AG08395 (cell line): ENCODE measurements around the gene GPR3.

Experiments used
- DNase-seq: peaks from one replicate; pipeline ENCODE4 v3.0.0; 2012; ENCODE audit warnings: mixed read lengths, low spot score

Gene GPR3

DNA sequence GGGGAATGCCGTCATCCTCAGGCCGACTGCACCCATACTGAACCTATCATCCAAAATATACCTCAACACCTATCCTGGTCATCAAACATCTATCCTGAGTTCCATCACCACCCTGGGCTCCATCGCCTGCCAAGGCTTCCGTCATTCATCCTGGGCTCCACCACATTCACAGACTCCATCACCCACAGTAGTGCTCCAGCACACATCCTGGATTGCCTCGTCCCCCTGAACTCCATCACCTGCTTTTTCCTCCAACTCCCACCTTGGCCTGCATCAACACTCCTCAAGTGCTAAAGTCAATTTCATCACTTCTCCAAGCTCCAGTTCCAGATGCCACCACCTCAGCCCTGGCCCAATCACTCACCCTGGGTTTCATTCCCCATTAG is 33.5 kb upstream of the GPR3 start:
- DNase-seq = no peak

DNA sequence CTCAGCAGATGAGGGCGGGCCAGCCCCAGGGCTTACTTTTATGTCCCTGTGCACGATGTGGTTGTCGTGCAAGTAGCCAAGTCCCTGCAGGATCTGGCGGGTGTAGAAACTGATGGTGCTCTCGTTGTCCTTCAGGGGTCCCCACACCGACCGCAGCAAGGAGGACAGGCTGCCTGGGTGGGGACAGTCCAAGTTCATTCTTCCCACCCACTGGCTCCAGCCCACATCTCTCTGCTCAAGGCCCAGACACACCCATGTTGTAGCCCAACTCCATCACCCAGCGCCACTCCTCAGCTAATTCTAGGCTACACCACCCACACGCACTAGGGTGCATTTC is 32.6 kb upstream of the GPR3 start:
- DNase-seq = no peak

DNA sequence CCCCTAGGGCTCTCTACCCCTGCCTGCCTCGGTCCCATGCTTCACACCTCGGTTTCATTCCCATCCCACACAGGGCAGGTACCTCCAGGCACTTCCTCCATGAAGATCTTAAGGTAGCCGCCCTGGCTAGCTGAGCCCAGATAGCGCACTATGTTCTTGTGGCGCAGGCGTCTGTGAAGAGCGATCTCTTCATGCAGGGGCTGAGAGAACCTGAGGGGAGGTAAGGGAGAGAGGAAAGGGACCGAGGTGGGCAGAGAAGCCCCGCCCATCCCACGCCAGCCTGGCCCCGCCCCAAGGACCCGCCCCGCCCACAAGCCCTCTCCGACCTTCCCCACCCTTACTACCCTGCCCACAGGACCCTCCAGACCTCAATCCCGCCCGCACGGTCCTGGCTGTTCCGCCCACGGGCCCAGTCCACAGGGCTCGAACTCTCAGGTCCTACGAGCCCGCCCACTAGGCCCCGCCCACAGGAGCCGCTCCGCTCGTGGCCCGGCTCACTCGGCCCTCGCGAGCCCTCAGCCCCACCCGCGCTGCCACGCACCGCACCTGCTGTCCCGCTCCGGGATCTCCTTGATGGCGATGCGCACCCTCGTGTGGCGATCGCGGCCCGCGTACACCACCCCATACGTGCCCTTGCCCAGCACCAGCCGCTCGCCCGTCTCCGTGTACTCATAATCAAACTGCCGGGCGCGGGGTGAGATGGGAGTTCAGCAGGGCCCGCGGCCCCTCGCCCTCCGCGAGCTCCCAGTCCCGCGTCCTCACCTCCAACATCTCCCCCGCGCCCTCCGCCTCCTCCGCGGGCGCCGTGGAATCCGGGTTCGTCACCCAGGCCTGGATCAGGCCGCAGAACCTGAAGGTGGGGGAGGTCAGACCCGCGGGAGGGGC is 32.0 kb upstream of the GPR3 start:
- no peak for DNase-seq

DNA sequence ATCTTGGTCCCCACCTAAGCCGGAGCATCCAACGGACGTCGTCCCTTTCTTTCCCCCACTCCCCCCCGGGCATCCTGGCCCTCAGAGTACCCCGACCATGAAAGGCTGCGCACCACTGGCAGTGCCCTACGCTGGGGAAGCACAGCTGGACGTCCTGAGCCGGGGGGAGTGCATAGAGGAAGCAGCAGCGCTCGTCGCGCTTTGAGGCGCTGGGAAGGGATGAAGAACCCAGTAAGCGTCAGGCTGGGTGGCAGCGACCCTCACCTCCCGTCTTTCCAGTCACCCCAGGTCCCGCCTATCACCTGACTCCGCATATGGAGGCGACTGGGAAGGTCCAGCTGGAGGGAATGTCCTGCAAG is 31.4 kb upstream of the GPR3 start:
- DNase-seq = no peak

DNA sequence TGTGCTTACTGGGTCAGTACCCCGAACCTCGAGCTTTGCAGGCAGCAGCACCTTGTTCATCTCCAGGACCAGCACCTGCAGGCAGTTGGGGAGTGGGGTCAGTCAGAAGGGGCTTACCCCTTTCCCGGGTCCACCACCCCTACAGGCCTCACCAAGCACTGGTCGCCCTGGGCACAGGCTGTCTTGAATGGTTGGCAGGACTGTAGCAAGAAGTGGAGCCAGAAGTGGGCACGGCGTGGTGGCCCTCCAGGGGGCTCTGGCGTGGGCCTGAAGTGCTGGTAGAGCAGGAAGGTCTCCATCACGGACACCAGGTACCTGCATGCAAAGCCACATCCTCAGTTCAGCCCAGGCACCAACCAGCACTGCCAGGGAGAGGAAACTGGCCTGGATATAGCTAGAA is 30.9 kb upstream of the GPR3 start:
- DNase-seq = no peak

DNA sequence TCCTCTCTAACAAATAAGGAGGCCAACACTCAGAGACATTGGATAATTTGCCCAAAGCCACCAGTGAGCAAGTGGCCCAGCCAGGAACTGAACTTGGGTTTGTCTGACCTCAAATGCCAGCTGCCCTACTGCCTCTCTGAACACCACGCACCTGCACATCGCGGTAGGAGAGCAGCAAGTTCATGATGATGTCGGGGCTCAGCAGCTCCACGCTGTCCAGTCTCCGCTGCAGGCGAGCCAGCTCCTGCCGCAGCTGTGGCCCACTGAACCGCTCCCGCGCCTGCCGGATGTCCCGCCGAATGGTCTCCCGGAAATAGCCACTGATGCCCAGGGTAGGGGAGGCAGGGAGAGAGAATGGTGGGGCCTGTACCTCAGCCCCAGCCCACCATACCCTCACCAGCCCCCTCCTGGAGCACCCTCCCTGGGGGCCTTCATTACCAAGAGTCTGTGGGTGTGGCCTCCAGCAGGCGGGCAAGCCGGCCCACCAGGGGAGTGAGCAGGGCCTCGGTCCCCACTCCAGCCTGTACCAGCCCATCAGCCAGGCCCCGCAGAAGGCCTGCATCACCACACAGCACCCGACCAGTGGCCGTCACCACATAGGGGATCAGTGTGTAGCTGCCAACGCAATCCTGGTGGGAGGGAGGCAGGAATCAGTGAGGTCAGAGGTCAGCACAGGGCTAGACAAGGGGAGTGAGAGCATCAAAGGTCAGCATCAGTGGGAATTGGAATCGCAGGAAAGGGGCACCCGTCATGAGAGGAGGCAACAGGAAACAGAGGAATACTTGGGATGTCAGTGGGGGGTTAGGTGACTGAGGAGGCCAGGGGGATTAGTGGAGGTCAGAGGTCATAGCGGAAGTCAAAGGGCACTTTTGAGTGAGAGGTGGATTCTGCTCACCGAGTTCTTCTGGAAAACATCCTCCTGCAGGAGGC is 28.4 kb upstream of the GPR3 start:
- DNase-seq = no peak

DNA sequence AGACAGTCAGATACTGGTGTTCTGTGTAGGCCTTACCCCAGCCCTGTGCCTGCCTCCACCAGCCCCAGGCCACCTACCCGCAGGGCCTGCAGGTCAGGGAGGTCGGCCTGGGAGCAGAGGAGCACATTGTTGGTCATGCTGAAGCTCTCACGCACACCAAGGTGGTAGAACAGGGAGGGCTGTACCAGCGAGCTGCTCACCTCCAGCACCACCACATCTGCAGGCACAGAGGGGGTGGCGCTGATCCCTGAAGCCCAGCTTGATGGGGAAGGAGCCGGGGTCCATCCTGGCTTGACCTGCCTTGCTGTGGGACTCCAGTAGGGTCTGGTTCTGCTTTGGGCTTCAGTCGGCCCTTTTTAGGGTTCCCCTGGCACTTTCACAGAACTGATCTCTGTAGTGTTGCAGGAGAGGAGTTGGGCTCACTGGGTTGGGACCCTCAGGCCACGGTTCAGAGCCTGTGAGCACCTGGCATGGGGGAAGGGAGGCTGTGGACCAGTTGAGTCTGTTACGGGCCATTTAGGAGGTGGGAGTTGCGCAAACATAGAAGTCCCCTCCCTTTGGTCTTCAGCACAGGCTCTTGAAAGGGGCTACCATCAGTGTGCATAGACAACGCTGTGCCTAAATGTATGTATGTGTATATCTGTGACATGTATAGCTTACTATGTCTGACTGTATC is 27.6 kb upstream of the GPR3 start:
- no peak for DNase-seq

DNA sequence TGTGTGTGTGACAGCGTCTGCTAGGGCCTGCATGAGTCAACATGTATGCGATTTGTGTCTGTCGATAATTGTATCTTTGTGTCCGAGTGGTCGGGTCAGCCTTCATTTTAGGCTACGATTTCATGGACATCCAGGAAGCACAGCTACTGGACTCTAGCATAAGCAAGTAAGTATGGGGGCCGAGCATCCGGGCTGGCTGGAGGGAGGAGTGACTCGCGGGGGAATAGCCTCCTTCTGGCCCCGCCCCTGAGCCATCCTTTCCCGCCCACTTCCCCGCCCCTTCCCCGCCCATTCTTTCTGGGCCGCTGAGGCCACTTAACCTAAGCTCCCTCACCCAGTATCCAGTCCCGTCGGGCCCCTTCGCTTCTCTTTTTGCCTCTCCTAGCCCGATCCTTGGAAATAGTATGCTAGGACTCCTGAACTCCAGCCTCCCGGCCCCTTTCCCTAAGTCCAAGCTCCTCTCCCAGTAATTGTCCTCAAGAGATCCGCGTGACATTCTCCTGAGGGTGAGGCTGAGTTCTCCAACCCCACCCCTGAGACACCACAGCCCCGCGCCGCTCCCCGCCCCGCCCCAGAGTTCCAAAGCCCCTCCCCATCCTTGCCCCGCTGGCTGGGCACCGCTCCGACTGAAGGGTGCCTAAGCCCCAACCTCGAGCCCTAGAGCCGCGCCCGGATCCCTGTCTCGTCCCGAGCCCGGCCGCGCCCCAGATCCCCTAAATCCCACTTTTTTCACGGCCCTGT is 26.9 kb upstream of the GPR3 start:
- peak; percentile 97 for DNase-seq

DNA sequence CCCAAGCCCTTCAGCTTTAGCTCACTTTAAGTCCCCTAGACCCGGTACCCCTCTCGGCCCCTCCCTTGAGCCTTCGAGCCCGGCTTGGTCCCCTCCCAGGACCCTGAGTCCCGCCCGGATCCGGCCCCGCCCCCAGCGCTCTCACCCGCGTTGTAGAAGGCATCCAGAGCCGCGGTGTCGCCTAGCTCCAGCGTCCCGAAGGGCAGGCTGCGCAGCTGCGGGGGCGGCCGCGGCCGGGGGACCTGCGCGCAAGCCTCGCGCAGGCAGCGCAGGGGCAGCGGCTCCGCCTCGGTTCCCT is 26.4 kb upstream of the GPR3 start:
- DNase-seq = peak; percentile 71

DNA sequence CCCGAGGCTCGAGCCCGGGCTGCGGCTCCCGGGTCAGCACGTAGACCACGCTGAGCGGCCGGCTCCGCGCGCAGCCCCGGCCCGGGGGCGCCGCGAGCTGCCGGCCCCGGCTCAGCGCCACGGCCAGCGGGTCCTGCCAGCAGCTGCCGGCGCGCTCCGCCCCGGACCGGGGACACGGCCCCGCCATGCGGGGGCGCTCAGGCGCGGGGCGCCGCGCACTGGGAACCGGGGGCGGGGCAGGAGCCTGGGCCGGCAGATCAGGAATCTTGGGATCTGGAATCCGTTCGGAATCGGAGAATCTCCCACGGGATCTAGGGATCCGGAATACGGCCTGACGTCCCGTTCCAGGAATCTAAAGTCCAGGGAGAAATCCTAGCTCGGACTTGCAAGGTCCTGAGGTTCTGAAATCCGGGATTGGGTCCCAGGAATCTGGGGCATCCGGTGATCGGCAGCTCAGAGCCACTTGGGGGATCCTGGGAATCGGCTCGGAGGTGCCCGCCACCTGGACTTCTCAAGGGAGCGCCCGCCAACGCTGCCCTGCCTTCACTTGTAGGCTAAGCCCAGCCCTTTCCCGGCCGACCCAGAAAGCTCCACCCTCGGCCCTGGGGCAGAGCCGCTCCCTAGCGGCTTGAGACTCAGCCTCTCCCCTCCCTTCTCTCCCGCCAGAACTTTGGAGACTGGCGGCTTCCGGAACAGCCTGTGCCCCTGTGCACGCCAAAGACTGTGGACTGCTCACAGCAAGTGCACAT is 25.8 kb upstream of the GPR3 start, which contains the start of gene MAP3K6:
TSS of gene MAP3K6 (minus strand) at position 551 of the 749 bp plus-strand sequence. CDS start at position 187, 364 bp downstream.
- DNase-seq = peak; percentile 86

DNA sequence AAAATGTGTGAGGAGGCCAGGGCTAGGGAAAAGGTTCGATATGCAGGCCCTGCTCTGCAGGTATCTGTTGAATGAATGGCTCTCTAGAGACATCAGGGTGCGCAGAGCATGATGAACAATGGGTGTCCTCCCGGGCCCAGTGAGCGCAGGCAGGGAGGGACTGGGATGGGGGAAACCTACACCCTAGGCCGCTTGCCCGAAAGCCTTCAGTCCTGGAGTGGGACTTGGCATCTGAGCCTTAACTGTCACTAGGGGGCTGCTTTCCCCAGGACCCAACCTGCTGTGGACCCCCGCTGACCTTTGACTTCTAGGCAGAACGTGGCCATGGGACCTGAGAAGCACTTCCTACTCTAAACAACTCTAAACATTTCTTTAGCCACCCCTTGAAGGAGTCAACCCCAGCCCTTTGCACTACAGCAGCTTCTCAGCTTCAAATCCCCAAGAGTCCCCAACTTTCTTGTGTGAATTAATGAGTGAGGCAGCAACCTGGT is 25.2 kb upstream of the GPR3 start:
- no peak for DNase-seq

DNA sequence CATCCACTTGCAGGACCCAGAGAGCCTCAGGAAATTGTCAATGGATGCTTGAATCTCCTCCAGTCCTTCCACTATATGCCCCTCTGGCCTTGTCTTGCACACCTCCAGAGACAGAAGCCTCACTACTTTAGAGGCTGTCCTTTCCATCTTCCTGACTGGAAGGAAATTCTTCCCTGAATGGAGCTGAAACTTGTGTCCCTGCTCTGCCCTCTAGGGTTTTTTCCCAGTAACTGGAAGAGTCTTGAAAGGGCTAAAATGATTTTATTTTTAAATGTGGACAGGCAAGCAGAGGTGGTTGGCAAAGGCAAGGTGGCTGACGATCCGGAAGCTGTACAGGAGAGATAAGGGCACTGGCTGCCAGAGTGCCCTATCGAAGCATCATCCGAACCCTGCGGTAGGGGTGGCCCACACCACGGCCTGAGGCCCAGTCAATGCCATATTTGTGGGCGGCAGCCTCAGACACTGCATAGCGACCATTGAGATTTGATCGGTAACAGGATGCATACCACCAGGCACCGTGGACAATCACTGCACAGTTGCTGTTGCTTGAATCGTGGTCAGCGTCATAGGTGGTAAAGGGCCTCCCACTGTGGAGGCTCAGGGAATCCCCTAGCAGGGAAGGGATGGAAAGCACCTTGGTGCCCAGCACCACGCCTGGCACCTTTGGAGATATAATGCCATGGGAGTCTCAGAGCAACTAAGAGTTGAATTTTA is 23.4 kb upstream of the GPR3 start:
- DNase-seq = no peak

DNA sequence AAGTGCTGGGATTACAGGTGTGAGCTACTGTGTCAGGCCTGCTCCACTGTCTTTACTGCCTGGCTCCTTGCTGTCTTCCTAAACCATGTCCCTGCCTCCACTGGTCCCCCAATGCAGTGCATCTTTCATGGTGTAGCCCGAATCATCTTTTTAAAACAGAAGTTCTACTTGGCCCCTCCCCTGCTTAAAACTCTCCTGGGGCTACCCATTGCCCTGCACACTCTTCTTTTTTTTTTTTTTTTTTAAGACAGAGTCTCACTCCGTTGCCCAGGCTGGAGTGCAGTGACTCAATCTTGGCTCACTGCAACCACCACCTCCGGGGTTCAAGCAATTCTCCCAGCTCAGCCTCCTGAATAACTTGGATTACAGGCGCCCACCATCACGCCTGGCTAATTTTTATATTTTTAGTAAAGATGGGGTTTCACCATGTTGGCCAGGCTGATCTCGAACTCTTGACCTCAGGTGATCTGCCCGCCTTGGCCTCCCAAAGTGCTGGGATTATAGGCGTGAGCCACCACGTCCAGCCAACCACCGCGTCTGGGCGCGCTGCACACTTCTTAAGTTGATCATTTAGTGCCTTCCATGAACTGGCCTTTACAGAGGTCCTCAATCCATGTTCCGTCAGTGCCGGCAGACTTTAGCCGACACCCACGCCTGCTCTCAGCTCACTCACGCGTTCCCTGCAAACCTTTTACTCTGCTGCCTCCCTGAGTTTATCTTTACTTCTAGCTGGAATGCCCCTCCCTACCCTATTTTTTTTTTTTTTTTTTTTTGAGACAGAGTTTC is 20.2 kb upstream of the GPR3 start:
- no peak for DNase-seq

DNA sequence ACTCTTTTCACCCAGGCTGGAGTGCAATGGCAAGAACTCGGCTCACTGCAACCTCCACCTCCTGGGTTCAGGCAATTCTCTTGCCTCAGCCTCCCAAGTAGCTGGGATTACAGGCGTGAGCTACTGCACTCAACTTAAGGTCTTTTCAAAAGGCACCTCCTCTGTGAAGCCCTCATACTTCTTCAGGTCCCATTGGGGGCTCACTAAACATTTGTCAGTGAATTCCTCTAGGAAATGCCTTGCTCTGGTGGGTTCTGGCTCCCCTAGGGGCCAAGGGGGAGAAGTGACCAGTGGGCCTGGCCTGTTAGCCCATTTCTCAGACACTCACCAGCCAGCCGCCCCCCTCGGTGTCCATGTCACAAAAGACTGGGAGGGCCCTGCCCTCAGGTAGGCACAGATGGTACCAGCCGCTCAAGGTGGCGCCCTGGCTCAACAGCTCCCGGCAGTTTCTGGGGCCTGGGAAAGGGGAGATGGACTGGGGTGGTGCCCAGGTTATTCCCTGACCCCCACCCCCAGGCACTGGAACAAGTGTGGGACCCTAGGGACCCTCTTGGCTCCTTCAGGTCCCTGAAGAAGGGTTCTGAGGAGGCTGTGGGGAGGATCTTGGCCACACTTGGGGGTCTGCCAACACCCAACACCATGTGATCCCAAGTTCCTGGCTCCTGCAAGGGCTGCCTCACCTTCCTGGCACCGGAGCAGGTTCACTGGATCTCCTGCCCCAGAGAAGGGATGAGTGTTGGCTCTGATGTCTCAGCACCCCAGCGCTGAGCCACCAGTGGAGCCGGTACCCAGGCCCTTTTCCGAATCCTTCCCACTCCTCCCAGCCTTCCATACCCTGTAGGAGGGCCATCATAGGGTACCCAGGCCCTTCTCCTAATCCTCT is 19.4 kb upstream of the GPR3 start:
- DNase-seq = no peak

DNA sequence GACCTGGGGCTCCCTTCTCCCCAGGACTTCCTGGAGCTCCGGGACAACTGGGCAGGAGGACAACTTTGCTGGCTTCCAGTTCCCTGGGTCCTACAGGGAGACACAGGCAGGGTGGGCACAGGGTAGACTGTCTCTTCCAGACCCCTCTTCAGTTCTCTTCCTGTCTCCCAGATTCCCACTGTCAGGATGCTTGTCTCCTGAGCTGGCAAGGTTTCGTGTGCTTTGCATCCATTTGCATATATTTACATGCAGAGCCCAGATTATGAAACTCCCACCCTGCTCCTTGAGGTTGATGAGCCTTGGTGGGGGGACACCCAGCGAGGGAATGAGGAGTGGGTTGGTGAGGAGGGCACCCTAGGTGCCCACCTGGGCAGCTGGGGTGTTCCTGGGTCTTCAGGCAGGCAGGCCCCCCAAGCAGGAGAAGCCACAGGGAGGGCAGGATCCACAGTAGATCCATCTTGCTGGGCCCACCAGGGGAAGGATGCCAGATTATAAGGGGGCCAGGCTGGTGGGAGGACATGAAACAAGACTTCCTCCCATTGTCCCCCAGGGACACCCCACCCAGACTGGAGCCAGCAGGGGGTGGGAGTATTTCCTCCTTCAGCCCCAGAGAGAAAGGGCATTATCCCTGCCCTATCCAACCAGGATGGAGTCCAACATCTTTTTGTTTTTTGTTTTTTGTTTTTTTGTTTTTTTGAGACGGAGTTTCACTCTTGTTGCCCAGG is 17.9 kb upstream of the GPR3 start, which contains the start of gene FCN3:
TSS of gene FCN3 (minus strand) at position 463 of the 725 bp plus-strand sequence. CDS start at position 457, 6 bp downstream.
- DNase-seq = no peak

DNA sequence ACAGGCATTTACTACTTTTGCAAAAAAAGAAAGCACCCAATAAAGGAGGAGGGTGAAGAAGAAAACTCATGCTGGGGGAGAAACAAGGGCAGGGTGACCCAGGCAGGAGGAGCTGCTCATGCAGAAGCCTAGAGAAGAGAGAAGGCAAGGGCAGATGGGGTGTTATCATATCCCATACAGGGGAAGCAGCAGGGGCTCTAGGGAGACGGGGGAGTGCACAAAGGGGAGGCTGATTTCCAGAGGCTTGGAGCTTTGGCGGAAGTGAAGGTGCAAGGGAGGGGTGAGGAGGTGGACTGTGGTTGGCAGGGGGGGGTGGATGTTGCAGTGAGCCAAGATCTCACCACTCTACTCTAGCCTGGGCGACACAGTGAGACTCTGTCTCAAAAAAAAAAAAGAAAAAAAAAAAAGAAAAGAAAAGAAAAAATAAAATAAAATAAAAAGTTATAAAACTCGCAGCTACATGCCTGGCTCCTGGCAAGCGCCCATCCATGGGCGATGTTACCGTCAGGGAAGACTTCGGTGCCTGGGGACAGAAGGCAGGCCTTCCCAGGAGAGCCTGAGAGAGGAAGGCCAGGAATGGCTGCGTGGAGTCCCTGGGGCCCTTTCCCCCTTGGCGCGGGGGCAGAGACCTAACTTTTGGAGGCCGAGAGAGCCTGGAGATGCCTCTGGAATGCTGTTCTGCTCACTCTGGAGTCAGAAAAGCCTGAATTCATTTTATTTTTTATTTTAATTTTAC is 14.5 kb upstream of the GPR3 start:
- no peak for DNase-seq

DNA sequence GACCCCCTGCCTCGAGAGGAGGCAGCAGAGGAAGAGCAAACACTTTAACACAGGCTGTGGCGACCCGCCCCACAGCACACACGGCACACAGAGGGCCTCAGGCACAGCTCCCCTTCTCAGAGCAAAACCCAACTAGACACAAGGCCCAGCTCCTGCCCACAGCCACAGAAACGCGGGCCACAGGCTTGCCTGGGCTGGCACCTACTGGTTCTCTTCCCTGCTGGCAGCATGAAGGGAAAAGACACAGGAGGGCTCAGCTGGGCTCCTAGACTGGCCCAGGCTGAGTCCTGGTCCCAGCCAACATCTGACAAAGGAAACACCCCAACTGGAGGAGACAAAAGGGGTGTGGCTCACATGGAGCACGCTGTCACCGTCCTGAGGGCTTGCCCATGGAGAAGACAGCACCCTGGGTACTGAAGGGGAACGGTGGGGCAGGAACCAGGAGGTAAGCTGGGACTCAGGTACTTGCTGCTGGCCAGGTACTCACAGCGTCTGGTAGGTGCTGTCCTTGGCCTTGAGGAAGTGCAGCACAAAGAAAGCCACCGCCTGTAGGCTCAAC is 12.8 kb upstream of the GPR3 start:
- no peak for DNase-seq
